RPMI7951 (cell line): ENCODE results near the gene ZNF624. TPM values are rescaled to one million over a fixed set of nuclear protein-coding genes. Genes with fewer than 3 reads are reported as not detected.
"Not testable (repeated sequence)": the region's sequence is repeated elsewhere in the genome, so short reads cannot be mapped to it uniquely, and the experiment has no call there.

ENCODE experiments used
- DNase-seq: peaks from one replicate; pipeline ENCODE4 v3.0.0-alpha.2; 2012; ENCODE audit warnings: low read depth
- total RNA-seq: library from RNA; depleted of rRNA; stranded (reverse); fragments of >200 nt; shearing (Covaris generic); gene quantifications from 2 replicates; pipeline ENCODE4 v1.2.3, GENCODE V29; 2014; rRNA removed

ZNF624 gene
- total RNA-seq, result 2.1 and 4.8 TPM in 2 replicates

GRCh38 chr17:16653367-16654041 lies at the start of gene ZNF624:
TSS of gene ZNF624 (minus strand) at chr17:16653850.
- peak; percentile 86 for DNase-seq

DNA sequence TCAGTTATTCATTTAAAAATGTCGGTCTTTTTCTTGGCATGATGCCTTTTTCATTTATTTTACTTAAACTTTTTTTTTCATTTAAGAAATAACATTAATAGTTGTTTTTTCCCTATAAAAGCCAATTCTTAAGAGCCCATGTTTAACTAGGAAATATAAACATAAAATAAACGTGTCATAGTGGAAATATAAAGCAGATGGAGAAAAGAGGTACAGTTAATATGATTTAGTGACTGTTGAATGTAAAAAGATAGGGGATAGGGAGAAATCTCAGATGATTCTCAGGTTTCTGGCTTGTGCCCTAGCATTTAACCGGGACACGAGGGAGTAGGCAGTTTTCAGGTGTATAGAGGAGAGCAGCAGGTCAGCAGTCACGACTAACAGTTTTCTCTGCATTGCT lies 44.0 kb upstream of the ZNF624 start:
- not testable (repeated sequence) for DNase-seq

- not testable (repeated sequence) for DNase-seq
Measured at GRCh38 chr17:16690447-16690846, 36.8 kb upstream of the ZNF624 start.

GRCh38 chr17:16689731-16690281 lies 36.2 kb upstream of the ZNF624 start, which contains the start of gene CCDC144A:
TSS of gene CCDC144A (plus strand) at chr17:16690241. CDS start at chr17:16690401, 160 bp downstream.
- DNase-seq, result not testable (repeated sequence)

DNA sequence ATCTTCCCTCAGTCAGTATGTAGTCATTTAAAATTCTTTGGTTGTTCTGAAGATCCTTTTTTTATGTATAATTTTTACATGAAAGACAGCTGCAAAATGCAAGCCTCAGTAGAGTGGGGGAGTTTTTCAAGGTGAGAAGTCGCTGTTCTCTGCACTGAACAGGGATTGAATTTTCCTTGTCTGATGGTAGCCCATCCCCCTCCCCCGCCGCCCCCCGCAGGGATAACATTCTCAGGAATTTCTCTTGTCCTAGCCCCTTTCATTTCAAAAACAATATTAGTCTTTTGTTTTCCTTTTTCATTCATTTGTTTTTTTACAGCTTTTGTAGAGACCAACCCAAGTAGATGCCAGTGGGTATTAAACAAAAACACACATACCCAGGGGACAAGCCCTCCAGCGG lies 33.5 kb upstream of the ZNF624 start:
- not testable (repeated sequence) for DNase-seq

DNA sequence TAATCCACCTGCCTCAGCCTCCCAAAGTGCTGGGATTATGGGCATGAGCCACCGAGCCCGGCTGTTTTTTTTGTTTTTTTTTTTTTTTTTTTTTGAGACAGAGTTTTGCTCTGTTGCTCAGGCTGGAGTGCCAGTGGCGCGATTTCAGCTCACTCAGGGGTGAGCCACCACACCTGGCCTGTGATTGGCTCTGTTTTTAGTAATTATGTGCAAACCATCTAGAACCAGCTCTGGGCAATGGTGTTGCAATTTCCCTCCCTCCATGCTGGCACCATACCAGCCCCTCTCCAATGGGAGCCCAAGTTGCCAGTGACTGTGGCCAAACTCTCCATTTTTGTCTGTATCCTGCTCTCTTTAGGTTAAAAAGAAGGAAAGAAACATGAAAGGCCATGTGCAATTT lies 32.4 kb upstream of the ZNF624 start:
- DNase-seq, result not testable (repeated sequence)

DNA sequence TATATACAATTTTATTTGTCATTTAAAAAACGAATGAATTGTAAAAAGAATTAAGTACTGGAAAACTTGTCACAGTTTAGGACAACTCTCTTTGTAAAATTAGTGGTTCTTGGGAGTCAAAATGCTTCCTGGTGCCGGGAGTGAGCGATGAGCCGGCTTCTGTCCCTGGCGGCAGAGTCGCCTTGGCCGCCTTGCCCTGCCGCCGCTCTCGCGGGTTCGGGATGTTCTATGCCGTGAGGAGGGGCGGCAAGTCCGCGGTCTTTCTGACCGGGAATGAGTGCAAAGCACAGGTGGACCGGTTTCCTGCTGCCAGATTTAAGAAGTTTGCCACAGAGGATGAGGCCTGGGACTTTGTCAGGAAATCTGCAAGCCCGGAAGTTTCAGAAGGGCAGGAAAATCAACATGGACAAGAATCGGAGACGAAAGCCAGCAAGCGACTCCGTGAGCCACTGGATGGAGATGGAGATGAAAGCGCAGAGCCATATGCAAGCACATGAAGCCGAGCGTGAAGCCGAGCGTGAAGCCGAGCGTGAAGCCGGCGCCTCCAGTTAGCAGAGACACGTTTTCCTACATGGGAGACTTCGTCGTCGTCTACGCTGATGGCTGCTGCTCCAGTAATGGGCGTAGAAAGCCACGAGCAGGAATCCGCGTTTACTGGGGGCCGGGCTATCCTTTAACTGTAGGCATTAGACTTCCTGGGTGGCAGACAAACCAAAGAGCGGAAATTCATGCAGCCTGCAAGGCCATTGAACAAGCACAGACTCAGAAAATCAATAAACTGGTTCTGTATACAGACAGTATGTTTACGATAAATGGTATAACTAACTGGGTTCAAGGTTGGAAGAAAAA lies 29.9 kb upstream of the ZNF624 start:
- DNase-seq, result not testable (repeated sequence)

GRCh38 chr17:16676676-16677268 lies 23.1 kb upstream of the ZNF624 start:
- DNase-seq, result no peak

GRCh38 chr17:16666907-16667636 lies 13.4 kb upstream of the ZNF624 start:
- not testable (repeated sequence) for DNase-seq

- DNase-seq, result not testable (repeated sequence)
Measured at GRCh38 chr17:16666553-16666906, 12.9 kb upstream of the ZNF624 start.

DNA sequence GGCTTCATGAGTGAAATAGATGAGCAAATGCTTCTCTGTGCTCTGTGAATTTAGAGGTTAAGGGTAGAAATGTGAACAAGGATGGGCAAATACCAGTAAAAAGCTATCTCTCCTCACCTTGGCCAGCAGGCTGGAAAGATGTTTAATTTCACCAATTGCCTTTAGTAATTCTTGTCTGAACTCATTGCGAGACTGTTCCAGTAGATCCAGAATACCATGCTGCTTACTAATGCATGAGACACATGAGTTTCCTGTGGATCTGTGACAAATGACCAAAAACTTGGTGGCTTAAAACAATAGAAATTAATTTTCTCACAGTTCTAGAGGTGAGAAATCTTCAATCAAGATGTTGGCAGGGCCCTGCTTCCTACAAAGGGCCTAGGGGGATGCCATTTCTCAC lies 9.3 kb upstream of the ZNF624 start:
- DNase-seq, result no peak

DNA sequence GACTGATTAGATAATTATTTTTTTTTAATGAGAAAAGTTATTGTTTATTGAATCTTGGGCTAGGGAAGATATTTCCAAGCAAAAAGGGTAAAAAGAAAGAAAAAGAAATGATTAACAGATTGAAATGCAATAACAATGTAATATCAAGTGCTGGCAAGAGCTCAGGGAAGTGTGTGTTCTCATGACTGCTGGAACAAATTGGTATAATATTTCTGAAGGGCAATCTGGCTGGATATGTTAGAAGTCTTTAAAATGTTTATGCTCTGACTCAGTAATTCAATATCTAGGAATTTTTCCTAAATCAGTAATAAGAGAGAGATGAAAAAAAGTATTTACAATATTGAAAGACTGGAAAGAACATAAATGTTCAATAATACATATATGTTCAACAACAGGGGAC lies 7.6 kb upstream of the ZNF624 start:
- no peak for DNase-seq

DNA sequence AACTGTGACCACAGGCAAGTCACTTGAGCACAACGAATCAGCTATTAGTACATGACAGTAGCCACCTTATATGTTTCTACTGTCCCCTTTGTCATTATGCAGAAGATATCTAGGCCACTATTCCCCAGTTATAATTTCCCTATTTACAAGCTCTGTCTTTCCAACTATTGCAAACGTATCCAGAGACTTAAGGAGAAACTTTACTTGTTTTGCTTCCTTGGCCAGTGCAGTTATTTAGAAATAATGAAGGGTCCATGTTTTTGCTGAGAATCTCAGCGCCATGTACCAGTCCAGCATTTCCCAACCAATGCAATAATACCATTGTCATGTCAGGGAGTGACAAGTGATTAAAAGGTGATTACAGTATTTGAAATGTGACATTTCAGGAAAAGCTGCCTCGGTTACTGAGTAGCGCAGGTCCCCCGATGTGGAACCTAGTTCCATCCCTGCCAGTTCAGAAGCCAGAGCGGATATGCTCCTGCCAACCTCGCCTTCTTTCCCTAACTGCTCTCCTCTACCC lies 743 bp downstream of the ZNF624 start:
- DNase-seq, result no peak

GRCh38 chr17:16652252-16652651 lies 1.4 kb downstream of the ZNF624 start:
- no peak for DNase-seq

GRCh38 chr17:16649585-16649984 lies 4.1 kb downstream of the ZNF624 start:
- DNase-seq, result no peak

GRCh38 chr17:16639438-16639837 lies 14.2 kb downstream of the ZNF624 start:
- DNase-seq, result no peak

GRCh38 chr17:16623282-16623681 lies 30.4 kb downstream of the ZNF624 start:
- no peak for DNase-seq

GRCh38 chr17:16622540-16623277 lies 30.9 kb downstream of the ZNF624 start:
- no peak for DNase-seq

DNA sequence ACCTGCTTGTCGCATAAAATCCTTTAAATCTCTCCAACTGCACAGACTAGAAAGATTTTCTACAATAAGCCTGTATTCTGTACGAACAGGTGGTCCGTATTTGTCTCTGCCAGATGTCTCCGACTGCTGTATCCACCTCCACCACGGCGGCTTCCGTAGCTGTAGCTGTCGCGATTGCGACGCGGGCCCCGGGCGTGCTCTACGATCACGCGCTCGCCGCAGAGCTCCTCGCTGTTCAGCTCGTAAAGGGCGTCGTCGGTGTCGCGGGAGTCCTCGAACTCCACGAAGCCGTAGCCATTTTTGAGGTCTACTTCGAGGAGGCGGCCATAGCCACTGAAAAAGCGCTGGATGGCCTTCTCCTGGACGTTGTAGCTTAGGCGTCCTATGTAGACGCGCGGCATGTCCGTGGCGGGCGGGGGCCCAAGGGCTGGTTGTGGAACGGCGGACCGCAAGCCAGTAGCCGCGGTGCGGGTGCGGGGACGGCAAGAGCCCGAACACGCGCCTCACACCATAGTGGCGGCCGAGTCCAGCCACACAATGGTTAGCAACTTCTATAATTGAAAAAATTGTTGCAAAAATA lies 36.1 kb downstream of the ZNF624 start:
- DNase-seq, result no peak

DNA sequence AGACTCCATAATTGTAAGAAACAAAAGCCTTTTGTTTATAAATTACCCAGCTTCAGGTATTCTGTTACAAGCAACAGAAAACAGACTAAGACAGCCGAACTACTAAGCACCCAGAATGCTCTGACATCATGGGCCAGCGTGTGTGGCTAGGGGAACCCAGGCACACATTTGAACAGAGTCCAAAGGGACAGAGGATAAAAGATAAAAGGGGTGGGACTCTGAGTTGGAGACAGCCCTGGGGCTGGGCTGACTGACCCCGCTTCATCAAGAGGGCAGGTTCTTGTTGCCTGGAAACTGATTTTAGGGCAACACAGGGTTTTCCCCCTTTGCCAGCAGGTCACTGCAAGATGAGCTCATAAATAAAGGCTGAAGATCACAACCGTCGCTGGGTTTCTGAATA lies 54.1 kb downstream of the ZNF624 start:
- no peak for DNase-seq
